IMR-90 (cell line): ENCODE data around the gene CTXN3. TPM values are rescaled to one million over a fixed set of nuclear protein-coding genes. Genes with fewer than 3 reads are reported as not detected.

Experiments
- ATAC-seq: fragments of 200-7000 bp; cut with Tn5 transposase; 2 replicates; pipeline ENCODE4 v1.9.1; 2020; ENCODE audit warnings: low read depth, mild to moderate bottlenecking, moderate library complexity
- BruUV-seq: library from RNA; stranded (reverse); fragments of 400-500 nt; replicated peaks from 2 replicates; lab custom pipeline; 2021; lab: Mats Ljungman, UMichigan
- CTCF ChIA-PET: fragments of 300-600 bp; formaldehyde crosslinking; extraction: SDS; loops from one replicate; lab custom pipeline; 2021; ENCODE audit warnings: antibody characterized with exemption; lab: Yijun Ruan, JAX
- POLR2A ChIA-PET: fragments of 300-600 bp; sonication (Branson Sonifier 250); formaldehyde crosslinking; loops from one replicate; lab custom pipeline; 2022; ENCODE audit warnings: antibody characterized with exemption; ENCODE audit not compliant: unreplicated experiment; lab: Charles Lee
- DNase-seq: peaks from one replicate; pipeline ENCODE4 v3.0.0; 2013
- H2AFZ ChIP-seq: replicated peaks from 2 replicates; pipeline ENCODE3; 2013; ENCODE audit warnings: low read length, mild to moderate bottlenecking; ENCODE audit not compliant: poor library complexity
- H2AK5ac ChIP-seq: 2 replicates; pipeline ENCODE4 v1.6.1; 2013; ENCODE audit warnings: low read depth, low read length, inconsistent platforms
- H2AK9ac ChIP-seq: replicated peaks from 2 replicates; pipeline ENCODE3; 2013; ENCODE audit warnings: mild to moderate bottlenecking, low read depth, low read length, moderate library complexity; ENCODE audit not compliant: poor library complexity
- H2BK120ac ChIP-seq: 2 replicates; pipeline ENCODE4 v1.6.1; 2013; ENCODE audit warnings: low read depth, low read length, inconsistent platforms
- H2BK15ac ChIP-seq: 3 replicates; pipeline ENCODE4 v1.6.1; 2013; ENCODE audit warnings: low read depth, low read length, inconsistent platforms
- H2BK20ac ChIP-seq: 2 replicates; pipeline ENCODE4 v1.6.1; 2013; ENCODE audit warnings: low read depth, mild to moderate bottlenecking, inconsistent platforms, low read length, moderate library complexity
- H2BK5ac ChIP-seq: 2 replicates; pipeline ENCODE4 v1.6.1; 2013; ENCODE audit warnings: mild to moderate bottlenecking, low read depth, low read length, inconsistent platforms; ENCODE audit not compliant: poor library complexity, severe bottlenecking
- H3K14ac ChIP-seq: replicated peaks from 2 replicates; pipeline ENCODE4 v1.6.1; 2013; ENCODE audit warnings: low read depth, low read length, inconsistent platforms
- H3K18ac ChIP-seq: 2 replicates; pipeline ENCODE4 v1.6.1; 2013; ENCODE audit warnings: low read depth, low read length, control low read depth
- H3K23ac ChIP-seq: 2 replicates; pipeline ENCODE4 v1.6.1; 2013; ENCODE audit warnings: low read depth, low read length, inconsistent platforms
- H3K27ac ChIP-seq: 2 replicates; pipeline ENCODE4 v1.5.1; 2013; ENCODE audit warnings: mild to moderate bottlenecking, control low read depth, low read length; ENCODE audit not compliant: insufficient read depth
- H3K27me3 ChIP-seq: 2 replicates; pipeline ENCODE4 v1.6.1; 2013; ENCODE audit warnings: low read length; ENCODE audit not compliant: control insufficient read depth, insufficient read depth
- H3K36me3 ChIP-seq: 2 replicates; pipeline ENCODE4 v1.6.1; 2013; ENCODE audit warnings: low read length, mixed read lengths; ENCODE audit not compliant: control insufficient read depth, insufficient read depth
- H3K4ac ChIP-seq: 2 replicates; pipeline ENCODE4 v1.6.1; 2013; ENCODE audit warnings: low read depth, low read length, inconsistent platforms
- H3K4me1 ChIP-seq: 2 replicates; pipeline ENCODE4 v1.6.1; 2013; ENCODE audit warnings: low read length, mixed read lengths; ENCODE audit not compliant: control insufficient read depth, insufficient read depth
- H3K4me2 ChIP-seq: 2 replicates; pipeline ENCODE4 v1.6.1; 2013; ENCODE audit warnings: low read depth, mild to moderate bottlenecking, control low read depth, low read length, moderate library complexity
- H3K4me3 ChIP-seq: 2 replicates; pipeline ENCODE4 v1.5.1; 2013; ENCODE audit warnings: low read depth, mild to moderate bottlenecking, control low read depth, low read length, moderate library complexity; ENCODE audit not compliant: insufficient read depth
- H3K56ac ChIP-seq: 2 replicates; pipeline ENCODE4 v1.6.1; 2013; ENCODE audit warnings: low read length, inconsistent platforms; ENCODE audit not compliant: insufficient read depth; ENCODE audit errors: extremely low read depth
- H3K79me1 ChIP-seq, 2 experiments: 2 replicates each; pipeline ENCODE4 v1.6.1; 2013; ENCODE audit warnings: low read length in 2 of 2, inconsistent platforms in 1 of 2, low read depth in 1 of 2
- H3K9ac ChIP-seq: 2 replicates; pipeline ENCODE4 v1.6.1; 2013; ENCODE audit warnings: low read depth, low read length, control low read depth
- H3K9me1 ChIP-seq: 2 replicates; pipeline ENCODE4 v1.6.1; 2013; ENCODE audit warnings: low read length, inconsistent platforms; ENCODE audit not compliant: insufficient read depth
- H3K9me3 ChIP-seq: 2 replicates; pipeline ENCODE4 v1.6.1; 2013; ENCODE audit warnings: low read length; ENCODE audit not compliant: control insufficient read depth, insufficient read depth
- H4K20me1 ChIP-seq: 2 replicates; pipeline ENCODE4 v1.6.1; 2013; ENCODE audit warnings: low read length, inconsistent platforms; ENCODE audit not compliant: insufficient read depth
- H4K5ac ChIP-seq: 2 replicates; pipeline ENCODE4 v1.6.1; 2013; ENCODE audit warnings: mild to moderate bottlenecking, low read depth, low read length, control low read depth
- H4K8ac ChIP-seq, 2 experiments: 2 replicates each; pipeline ENCODE4 v1.6.1; 2013; ENCODE audit warnings: low read depth in 2 of 2, low read length in 2 of 2, control low read depth in 1 of 2, inconsistent platforms in 1 of 2
- H4K91ac ChIP-seq: 2 replicates; pipeline ENCODE4 v1.6.1; 2013; ENCODE audit warnings: low read depth, low read length, inconsistent platforms; ENCODE audit not compliant: insufficient read depth
- MAFK ChIP-seq: IDR thresholded peaks from 2 replicates; pipeline ENCODE4 v1.6.1; 2012; ENCODE audit warnings: low read depth, low read length, improper control_type of control experiment
- MXI1 ChIP-seq: IDR thresholded peaks from 2 replicates; pipeline ENCODE4 v1.6.1; 2012; ENCODE audit warnings: low read depth, mild to moderate bottlenecking, low read length, moderate library complexity, borderline replicate concordance
- POLR2A ChIP-seq: IDR thresholded peaks from 2 replicates; pipeline ENCODE4 v1.6.1; 2012; ENCODE audit warnings: mild to moderate bottlenecking, low read depth, low read length
- RAD21 ChIP-seq: IDR thresholded peaks from 2 replicates; pipeline ENCODE4 v1.6.1; 2012; ENCODE audit warnings: low read length, improper control_type of control experiment
- RFX5 ChIP-seq: IDR thresholded peaks from 2 replicates; pipeline ENCODE4 v1.8.0; 2012; ENCODE audit warnings: low read depth, mild to moderate bottlenecking, low read length, moderate library complexity
- WGBS, 2 experiments: methylation state at CpG; one replicate each; pipeline versions ENCODE4 v1.1.5 to v1.1.7; 2013; ENCODE audit warnings: missing lambda C conversion rate in 2 of 2; ENCODE audit not compliant: insufficient read length in 1 of 2; ENCODE audit errors: extremely low coverage in 2 of 2; 5-methylcytosine and 5-hydroxymethylcytosine counted together
- dilution Hi-C: fragments of 300-500 bp; cut with HindIII; formaldehyde crosslinking; loops from one replicate; pipeline ENCODE4 v1.14.3; 2018; ENCODE audit warnings: low sequenced_read_pairs; ENCODE audit not compliant: unreplicated experiment
- in situ Hi-C: fragments of 300-500 bp; cut with MboI; formaldehyde crosslinking; loops from 3 replicates; pipeline ENCODE4 v1.14.3; 2019; ENCODE audit warnings: low sequenced_read_pairs, inconsistent platforms, mixed read lengths
- intact Hi-C: fragments of 100-400 bp; cut with micrococcal nuclease; formaldehyde crosslinking; loops from 2 replicates; pipeline ENCODE4 v1.10.0; 2022
- polyA plus RNA-seq, 3 experiments: library from polyadenylated mRNA; depleted of rRNA; stranded (reverse); fragments of >200 nt; gene quantifications; 2 replicates each; pipeline ENCODE4 v1.2.3, GENCODE V29; 2012; ENCODE audit warnings: low replicate concordance in 1 of 3
- total RNA-seq: library from RNA; depleted of rRNA; stranded (reverse); fragments of >200 nt; gene quantifications from 2 replicates; pipeline ENCODE4 v1.2.3, GENCODE V29; 2012

Gene CTXN3
- total and polyA plus RNA-seq, 2 of the 4 experiments (the other 2 are of a cell fraction): not detected

GRCh38 chr5:127684726-127685467, 36.0 kb downstream of the CTXN3 start:
- intact Hi-C loops (no loop called here), dilution Hi-C loops (no loop called here), in situ Hi-C loops (no loop called here)
- Histone ChIP-seq H4K91ac (no peak overlapping the region), H2BK15ac (no peak overlapping the region), H3K14ac (no peak overlapping the region), H3K9me3 (no peaks in the 10 kb centered on the region), H3K9me1 (no peaks in the 10 kb centered on the region), H3K4ac (no peak overlapping the region), H3K79me1 (no peaks in the 10 kb centered on the region), H2BK20ac (no peak overlapping the region), H3K56ac (no peak overlapping the region), H3K4me1 (no peaks in the 10 kb centered on the region), H3K18ac (no peak overlapping the region), H3K27me3 (no peaks in the 10 kb centered on the region), H3K4me2 (no peak overlapping the region), H2AK5ac (no peak overlapping the region), H2AK9ac (no peak overlapping the region), H3K27ac (no peak overlapping the region), H2AFZ (no peak overlapping the region), H4K8ac (no peak overlapping the region), H3K4me3 (no peak overlapping the region), H3K36me3 (no peaks in the 10 kb centered on the region), H4K5ac (no peak overlapping the region), H3K23ac (no peak overlapping the region; the same call in 1 of the 2 replicates), H3K9ac (no peak overlapping the region), H4K20me1 (no peaks in the 10 kb centered on the region), H2BK120ac (no peak overlapping the region), H2BK5ac (no peak overlapping the region)
- BruUV-seq: no TSS peak
- no peak for DNase-seq
- TF ChIP-seq MXI1: no peak
- no peak for TF ChIP-seq POLR2A
- TF ChIP-seq MAFK: no peak
- TF ChIP-seq RAD21: no peak
- TF ChIP-seq RFX5: no peak
- WGBS, 2 experiments: 0% methylated on average over 1 of the region's 6 CpGs; no CpG with 5 or more reads in 1 of the 2 experiments
- ATAC-seq: no peak
- POLR2A ChIA-PET: no interaction called here
- CTCF ChIA-PET: interaction anchor here (0.6 to 1.0 kb wide), 5 partner anchors 10 to 293 kb away, joined by 3 to 4 read pairs (median 3); no protein-coding TSS in a partner anchor
